ENCODE results near the gene MBNL2.

The MBNL2 gene

DNA sequence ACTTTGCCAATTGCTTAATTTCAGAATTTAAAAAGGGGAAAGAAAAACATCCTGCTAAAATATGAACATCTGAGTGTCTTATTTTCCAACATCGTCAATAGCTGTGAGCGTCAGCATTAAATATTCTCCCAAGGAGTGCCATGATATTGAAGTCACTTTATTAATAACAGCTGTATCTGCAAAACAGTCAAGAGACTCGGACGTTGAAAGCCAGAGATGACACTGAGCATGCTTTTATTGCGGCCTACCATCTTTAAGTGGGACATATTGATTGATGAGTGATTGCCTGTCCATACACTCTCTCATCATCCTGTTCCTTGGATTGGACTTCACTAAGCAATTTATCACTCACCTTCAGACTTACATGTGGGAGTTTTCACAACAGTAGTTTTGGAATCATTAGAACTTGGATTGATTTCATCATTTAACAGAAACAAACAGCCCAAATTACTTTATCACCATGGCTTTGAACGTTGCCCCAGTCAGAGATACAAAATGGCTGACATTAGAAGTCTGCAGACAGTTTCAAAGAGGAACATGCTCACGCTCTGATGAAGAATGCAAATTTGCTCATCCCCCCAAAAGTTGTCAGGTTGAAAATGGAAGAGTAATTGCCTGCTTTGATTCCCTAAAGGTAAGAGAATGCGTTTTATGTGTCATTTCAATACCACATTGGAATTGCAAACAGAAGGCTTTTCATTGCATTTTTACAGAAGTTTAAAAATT, 53.8 kb downstream of the MBNL2 start:
- no peak for DNase-seq

GRCh38 chr13:97276862-97277269, 54.7 kb downstream of the MBNL2 start:
- no peak for DNase-seq

DNA sequence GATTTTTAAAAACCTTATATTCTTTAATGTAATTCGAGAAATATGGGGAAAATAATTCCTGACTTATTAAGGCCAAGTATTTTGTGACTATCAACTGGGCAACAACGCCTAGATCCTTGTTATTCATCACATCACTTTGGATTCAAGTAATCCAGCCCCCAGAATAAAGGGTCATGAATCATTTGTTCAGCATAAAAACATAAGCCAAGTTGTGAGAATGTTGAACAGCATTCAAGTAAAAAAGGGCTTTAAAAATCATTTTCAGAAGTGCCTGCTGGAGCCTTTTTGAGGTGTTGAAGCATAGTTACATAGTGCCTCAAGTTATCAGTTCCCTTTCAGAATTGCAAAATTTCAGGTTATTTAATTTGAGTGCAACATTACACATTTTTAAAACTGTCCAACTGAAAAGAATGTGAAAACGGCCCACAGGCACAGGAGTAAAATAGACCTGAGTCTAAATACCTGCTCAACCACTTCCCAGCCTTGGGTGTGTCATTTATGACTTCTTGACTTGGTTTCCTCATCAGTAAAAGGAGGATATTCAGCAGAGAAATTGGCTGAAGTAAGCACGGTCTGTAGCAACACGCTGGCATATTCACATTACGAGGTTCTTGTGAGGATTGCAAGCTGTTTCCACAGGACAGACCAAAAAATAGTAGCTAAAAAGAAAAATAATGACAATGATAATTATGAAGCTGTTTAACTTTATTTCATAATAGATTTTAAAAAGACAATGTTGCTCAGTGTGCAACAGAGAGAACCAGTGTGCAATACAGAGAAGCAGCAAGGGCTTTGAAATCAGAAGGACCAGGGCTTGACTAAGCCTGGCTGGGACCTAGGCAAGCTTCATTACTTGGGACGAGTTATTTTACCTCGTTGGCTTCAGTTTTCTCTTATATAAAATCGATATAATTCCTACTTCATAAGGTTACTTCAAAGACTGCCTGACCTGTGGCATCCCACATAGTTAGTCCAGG, 56.6 kb downstream of the MBNL2 start:
- DNase-seq = no peak

DNA sequence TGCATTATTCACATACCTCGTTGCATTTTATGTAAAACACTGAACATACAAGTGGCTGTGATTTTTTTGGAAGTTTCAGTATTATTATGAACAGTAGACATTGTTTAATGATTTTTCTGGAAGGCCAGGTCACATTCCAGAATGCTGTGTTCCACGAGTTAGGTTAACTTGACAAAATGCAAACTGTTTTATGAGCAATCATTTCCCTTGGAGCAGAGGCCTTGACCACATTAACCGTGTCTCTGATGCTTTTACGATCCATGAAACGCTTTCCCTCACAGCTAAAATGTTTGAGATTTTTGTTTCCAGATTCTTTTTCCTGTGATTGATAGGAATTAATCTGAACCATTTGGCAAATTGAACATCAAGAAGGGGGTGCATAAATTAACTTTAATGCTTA, 57.8 kb downstream of the MBNL2 start:
- no peak for DNase-seq

DNA sequence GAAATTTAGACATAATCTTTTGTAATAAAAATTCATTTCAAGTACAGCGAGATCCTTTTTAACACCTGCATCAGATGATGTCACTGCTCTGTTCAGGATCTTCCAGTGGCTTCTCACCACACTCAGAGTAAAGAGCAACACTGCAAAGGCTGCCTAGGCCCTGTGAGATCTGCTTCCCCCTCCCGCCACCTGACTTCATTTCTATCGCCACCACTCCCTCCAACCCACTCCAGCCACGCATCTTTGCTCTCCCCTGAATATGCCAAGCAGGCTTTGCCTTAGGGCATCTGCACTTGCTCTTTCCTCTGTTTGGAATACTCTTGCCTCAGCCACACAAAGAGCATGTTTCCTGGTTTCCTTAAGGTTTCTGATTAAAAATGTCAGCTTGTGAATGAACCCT, 58.3 kb downstream of the MBNL2 start:
- DNase-seq = no peak

DNA sequence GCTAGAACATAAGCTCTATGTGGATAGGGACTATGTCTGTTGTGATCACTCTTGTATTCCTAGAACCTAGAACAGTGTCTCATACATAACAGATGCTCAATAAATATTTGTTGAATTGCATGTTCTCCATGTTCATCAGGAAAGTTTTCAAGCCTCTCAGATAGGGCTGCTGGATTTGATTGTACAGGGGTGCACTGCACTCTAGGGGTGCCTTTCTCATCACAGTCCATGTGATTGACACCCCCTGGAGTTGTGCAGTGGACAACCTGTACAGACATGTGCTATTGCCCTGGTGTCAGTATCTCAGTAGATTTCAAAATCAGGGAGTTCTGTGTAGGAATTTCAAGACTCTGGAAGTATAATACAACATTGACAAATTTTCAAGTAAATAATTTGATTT, 58.9 kb downstream of the MBNL2 start:
- no peak for DNase-seq

GRCh38 chr13:97282705-97283104, 60.6 kb downstream of the MBNL2 start:
- no peak for DNase-seq

DNA sequence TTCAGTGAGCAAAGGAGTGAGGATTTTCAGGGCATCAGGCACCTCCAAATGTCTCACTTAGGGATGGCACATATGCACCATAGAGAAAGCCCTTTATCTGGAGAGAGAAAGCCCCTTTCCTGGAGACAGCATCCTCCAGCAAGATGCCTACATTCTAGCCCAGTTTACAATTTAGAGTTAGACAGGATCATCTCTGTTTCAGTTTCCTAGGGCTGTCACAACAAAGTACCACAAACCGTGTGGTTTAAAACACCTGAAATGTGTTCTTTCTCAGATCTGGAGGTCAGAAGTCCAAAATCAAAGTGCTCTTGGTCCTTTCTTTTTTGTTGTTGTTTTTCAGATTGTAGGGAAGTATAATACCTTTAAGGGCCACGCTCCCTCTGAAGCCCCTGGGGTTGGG, 61.8 kb downstream of the MBNL2 start:
- no peak for DNase-seq

- DNase-seq = no peak
These were observed 62.4 kb downstream of the MBNL2 start for GRCh38 chr13:97284558-97284957.

- no peak for DNase-seq
These were observed 63.3 kb downstream of the MBNL2 start for GRCh38 chr13:97285221-97285955.

GRCh38 chr13:97286317-97287046, 64.3 kb downstream of the MBNL2 start:
- no peak for DNase-seq

GRCh38 chr13:97287047-97287383, 64.9 kb downstream of the MBNL2 start:
- DNase-seq = no peak

DNA sequence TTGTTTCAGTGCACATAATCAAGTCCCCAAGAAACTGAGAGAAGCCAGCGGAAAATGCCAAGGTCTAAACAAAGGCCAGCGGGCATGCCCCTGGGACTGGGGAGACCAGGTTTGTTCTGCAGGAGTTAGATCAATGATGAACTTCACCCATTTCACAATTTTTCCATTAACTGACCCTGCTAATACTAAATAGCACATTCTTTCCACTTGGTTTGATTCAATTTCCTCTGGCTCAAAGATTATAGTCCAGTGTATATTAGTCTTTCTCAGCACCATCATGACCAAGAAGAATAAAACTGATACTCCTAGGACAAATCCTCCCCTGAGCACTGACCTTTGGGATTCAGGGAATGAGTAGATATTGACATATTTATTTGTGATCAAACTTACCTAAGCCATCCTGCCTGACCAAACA, 66.4 kb downstream of the MBNL2 start:
- no peak for DNase-seq

- no peak for DNase-seq
These were observed 67.6 kb downstream of the MBNL2 start for GRCh38 chr13:97289514-97290298.

DNA sequence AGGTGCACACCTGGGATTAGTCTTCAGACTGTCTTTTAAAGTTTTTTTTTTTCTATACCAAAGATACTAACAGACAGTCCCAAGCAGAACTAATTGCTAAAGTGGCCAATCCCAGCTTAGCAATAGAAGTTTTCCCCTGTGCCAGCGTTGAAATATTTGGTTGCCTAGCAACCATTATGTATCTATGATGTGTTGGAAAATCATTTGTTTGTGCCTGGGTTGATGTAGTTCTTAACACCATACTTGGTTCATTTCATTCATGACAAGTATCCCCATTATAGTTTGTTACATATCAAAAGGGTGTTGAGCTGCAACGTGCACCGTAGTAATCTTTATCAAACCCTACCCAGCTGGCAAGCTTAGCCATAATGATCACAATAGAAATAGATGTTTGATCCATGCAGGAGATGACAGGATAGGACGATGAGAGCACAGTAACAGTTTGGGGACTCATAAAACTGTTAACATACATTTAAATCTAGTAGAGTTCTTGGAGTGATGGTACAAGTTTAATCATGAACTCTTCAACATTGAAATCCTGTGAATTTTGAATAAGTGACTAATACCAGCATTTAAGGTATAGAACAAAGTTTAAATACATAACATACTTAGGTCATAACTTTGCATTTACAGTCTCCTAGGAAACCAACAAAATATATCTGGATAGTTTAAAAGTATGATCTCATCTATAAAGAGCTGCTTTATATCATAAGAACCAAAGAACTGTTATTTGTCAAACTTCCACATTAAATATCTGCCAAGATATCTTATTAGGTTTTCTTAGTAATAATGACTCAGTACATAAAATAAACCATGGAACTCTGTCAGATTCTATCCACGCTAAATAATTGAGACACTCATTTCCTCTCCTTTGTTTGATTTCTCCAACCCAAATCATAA, 73.4 kb downstream of the MBNL2 start:
- DNase-seq = no peak

GRCh38 chr13:97296740-97297139, 74.6 kb downstream of the MBNL2 start:
- DNase-seq = no peak

DNA sequence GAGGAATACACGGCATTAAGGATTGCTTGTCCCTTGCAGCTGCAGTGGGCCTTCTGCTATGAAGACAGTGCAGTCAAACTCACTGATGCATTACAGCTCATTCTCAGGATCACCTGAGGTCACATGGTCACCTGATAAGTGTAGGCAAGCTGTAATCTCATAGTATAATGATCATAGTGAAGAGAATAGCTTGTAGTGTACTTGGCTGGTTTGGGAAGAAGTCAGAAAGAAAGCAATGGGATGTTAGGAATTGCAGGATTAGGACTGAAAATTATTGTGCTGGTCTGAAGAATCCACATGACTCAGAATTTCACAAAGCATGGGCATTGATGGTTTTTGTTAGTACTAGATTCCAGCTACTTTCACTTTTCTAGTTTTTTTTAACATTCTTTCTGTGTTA, 76.7 kb downstream of the MBNL2 start:
- peak; percentile 13 for DNase-seq

- DNase-seq = no peak
These were observed 78.7 kb downstream of the MBNL2 start for GRCh38 chr13:97300871-97301270.

DNA sequence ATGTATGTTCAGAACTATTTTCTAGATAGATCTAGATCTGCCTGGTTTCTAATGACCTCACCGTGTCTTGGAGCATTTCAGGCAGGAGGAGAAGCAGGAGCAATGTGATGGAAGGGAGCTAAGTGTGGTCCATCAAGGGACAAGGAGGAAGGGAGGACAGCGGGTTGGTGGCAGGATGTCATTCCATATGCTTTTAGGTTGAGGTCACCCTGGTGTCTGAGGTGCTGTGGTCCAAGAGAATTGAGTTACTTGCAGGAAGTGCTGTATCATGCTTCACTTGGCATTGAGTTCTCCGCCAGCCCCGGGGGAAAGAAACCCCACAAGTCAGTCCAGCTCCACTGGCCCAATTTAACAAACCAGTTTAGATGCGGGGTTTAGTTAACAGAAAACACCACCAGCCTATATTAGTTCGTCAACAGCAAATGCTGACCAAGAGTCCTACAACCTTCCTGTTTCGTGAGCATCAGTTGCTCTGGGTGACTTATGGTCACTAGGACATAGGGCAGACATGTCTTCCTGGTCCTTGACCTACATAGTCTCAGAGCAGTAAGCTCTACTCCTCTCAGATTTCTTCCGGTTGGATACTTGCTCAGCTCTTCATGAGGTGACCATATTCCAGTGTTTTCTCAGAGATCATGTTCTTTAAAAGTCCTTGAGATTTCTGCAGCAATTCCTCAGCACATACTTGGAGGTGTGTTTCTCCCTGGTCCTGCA, 79.4 kb downstream of the MBNL2 start:
- DNase-seq = no peak

- no peak for DNase-seq
These were observed 80.5 kb downstream of the MBNL2 start for GRCh38 chr13:97302611-97303010.

Measured in NCI-H187 treated with DMSO at 0.1 percent for 48 hours (cell line).